ENCODE data around the gene NUDT19.
"Not testable (repeated sequence)": the region's sequence is repeated elsewhere in the genome, so short reads cannot be mapped to it uniquely, and the experiment has no call there.

DNA sequence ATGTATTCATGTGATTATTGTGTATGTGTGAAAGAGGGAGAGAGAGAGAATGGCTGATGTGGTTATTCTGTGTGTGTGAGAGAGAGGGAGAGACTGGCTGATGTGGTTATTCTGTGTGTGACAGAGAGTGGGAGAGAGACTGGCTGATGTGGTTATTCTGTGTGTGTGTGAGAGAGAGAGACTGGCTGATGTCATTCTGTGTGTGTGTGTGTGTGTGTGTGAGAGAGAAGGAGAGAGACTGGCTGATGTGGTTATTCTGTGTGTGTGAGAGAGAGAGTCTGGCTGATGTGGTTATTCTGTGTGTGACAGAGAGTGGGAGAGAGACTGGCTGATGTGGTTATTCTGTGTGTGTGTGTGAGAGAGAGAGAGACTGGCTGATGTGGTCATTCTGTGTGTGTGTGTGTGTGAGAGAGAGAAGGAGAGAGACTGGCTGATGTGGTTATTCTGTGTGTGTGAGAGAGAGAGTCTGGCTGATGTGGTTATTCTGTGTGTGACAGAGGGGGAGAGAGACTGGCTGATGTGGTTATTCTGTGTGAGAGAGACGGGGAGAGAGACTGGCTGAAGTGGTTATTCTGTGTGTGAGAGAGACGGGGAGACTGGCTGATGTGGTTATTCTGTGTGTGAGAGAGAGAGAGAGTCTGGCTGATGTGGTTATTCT lies 54.1 kb downstream of the NUDT19 start:
- TF ChIP-seq, protein P1, sequence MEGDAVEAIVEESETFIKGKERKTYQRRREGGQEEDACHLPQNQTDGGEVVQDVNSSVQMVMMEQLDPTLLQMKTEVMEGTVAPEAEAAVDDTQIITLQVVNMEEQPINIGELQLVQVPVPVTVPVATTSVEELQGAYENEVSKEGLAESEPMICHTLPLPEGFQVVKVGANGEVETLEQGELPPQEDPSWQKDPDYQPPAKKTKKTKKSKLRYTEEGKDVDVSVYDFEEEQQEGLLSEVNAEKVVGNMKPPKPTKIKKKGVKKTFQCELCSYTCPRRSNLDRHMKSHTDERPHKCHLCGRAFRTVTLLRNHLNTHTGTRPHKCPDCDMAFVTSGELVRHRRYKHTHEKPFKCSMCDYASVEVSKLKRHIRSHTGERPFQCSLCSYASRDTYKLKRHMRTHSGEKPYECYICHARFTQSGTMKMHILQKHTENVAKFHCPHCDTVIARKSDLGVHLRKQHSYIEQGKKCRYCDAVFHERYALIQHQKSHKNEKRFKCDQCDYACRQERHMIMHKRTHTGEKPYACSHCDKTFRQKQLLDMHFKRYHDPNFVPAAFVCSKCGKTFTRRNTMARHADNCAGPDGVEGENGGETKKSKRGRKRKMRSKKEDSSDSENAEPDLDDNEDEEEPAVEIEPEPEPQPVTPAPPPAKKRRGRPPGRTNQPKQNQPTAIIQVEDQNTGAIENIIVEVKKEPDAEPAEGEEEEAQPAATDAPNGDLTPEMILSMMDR (IDR thresholded peaks at IDR 0.05), result not testable (repeated sequence)
- not testable (repeated sequence) for TF ChIP-seq POLR2A (IDR thresholded peaks at IDR 0.05)

Data from ovary (tissue), 3 donors.